Muscle of leg (tissue), 11 donors: ENCODE data around the gene DET1. TPM values are rescaled to one million over a fixed set of nuclear protein-coding genes. Genes with fewer than 3 reads are reported as not detected.
"Not testable (repeated sequence)": the region's sequence is repeated elsewhere in the genome, so short reads cannot be mapped to it uniquely, and the experiment has no call there.

Experiments
- DNase-seq: peaks from one replicate; pipeline ENCODE4 v3.0.0; 2013
- H3K27ac ChIP-seq: one replicate; pipeline ENCODE4 v1.5.1; 2013; ENCODE audit warnings: mild to moderate bottlenecking, low read length, control low read depth
- H3K27me3 ChIP-seq: one replicate; pipeline ENCODE4 v1.6.1; 2013; ENCODE audit warnings: low read length; ENCODE audit not compliant: control insufficient read depth, insufficient read depth
- H3K36me3 ChIP-seq: one replicate; pipeline ENCODE4 v1.6.1; 2013; ENCODE audit warnings: low read length; ENCODE audit not compliant: control insufficient read depth, insufficient read depth
- H3K4me1 ChIP-seq: one replicate; pipeline ENCODE4 v1.6.1; 2013; ENCODE audit warnings: low read length; ENCODE audit not compliant: control insufficient read depth, insufficient read depth
- H3K4me3 ChIP-seq: one replicate; pipeline ENCODE4 v1.5.1; 2013; ENCODE audit warnings: low read length, control low read depth
- H3K9me3 ChIP-seq: replicated peaks from 2 replicates; pipeline ENCODE4 v1.6.1; 2013; ENCODE audit warnings: low read depth, low read length; ENCODE audit not compliant: control insufficient read depth
- WGBS: methylation state at CpG from one replicate; pipeline ENCODE4 v1.1.5; 2013; ENCODE audit warnings: missing lambda C conversion rate; ENCODE audit not compliant: insufficient coverage; 5-methylcytosine and 5-hydroxymethylcytosine counted together
- polyA plus RNA-seq, 8 donors: library from polyadenylated mRNA; unstranded; fragments of 120-200 nt; gene quantifications; one replicate each; pipeline versions ENCODE4 v1.2.1 to v1.2.3, GENCODE V29; 2013; ENCODE audit warnings: inconsistent platforms in 1 of 8, low replicate concordance in 1 of 8; ENCODE audit not compliant: insufficient read length in 8 of 8, insufficient read depth in 1 of 8
- total RNA-seq: library from RNA; stranded (reverse); fragments of 120-200 nt; gene quantifications from one replicate; pipeline ENCODE4 v1.2.4, GENCODE V29; 2013

Gene DET1
- total and polyA plus RNA-seq, 9 donors, result 8.4 to 11.4 (median 9.8) TPM

DNA sequence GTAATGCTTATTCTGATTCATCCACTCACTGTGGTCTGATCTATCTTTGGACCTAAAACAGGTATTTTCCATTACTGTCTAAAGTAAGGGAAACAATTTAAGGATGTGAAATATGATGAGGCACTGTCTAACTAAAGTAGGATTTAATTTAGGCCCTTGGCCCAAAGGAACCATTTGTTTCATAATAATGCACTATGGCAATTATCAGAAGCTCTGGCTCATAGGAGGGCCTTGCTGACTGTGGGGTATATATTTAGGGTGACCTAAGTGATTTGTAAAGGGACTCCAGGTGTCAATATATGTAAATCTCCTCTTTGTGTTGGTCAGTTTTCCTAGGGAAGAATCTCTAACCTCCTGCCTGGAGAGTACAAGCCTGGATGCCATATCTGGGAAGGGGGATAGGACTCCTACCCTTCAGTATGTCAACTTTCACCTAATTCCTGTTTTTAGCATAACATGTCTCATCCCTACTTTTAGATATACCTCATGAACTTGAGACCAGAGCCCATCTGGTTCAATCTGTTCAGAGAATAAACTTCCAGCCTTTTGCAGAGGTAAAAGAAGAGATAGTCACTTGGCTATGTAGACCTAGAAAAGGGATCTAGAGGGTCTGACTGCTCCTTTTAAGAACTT is 20.1 kb downstream of the DET1 start:
- Histone ChIP-seq H3K4me3 (no peak overlapping the region), H3K4me1 (no peaks in the 10 kb centered on the region), H3K27me3 (no peaks in the 10 kb centered on the region), H3K36me3 (peaks cover 30% of the 10 kb centered on the region), H3K9me3 (no peaks in the 10 kb centered on the region), H3K27ac (no peak overlapping the region)
- DNase-seq, result no peak

DNA sequence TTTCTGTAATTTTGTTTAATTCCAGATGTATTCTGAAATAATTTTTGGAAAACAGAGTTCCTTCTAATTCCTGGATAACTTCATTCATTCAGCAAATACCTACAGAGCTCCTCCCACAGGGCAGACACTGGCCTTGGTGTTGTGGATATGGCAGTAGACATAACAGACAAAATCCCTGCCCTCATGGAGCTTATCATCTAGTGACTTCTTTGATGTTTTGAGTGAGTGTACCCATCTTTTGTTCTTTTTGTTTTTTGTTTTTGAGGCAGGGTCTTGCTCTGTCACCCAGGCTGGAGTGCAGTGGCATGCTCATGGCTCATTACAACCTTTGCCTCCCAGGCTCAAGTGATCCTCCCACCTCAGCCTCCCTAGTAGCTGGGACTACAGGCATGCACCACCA is 21.1 kb downstream of the DET1 start:
- no peaks in the 10 kb centered on the region for H3K27me3 ChIP-seq
- no peak overlapping the region for H3K27ac ChIP-seq
- H3K4me3 ChIP-seq, result no peak overlapping the region
- no peaks in the 10 kb centered on the region for H3K9me3 ChIP-seq
- no peak for DNase-seq
- peaks cover 20% of the 10 kb centered on the region for H3K36me3 ChIP-seq
- no peaks in the 10 kb centered on the region for H3K4me1 ChIP-seq

DNA sequence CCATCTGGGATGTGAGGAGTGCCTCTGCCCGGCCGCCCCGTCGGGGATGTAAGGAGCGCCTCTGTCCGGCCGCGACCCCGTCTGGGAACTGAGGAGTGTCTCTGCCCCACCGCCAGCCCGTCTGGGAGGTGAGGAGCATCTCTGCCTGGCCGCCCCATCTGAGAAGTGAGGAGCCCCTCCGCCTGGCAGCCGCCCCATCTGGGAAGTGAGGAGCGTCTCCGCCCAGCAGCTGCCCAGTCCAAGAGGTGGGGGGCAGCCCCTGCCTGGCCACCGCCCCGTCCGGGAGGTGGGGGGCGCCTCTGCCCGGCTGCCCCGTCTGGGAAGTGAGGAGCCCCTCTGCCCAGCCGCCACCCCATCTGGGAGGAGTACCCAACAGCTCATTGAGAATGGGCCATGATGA is 22.4 kb downstream of the DET1 start:
- H3K27me3 ChIP-seq, H3K4me3 ChIP-seq, H3K9me3 ChIP-seq, DNase-seq, H3K4me1 ChIP-seq, H3K27ac ChIP-seq: not testable (repeated sequence)
- peaks cover 11% of the 10 kb centered on the region for H3K36me3 ChIP-seq
- 95% methylated on average over 22 of the region's 23 CpGs for WGBS

DNA sequence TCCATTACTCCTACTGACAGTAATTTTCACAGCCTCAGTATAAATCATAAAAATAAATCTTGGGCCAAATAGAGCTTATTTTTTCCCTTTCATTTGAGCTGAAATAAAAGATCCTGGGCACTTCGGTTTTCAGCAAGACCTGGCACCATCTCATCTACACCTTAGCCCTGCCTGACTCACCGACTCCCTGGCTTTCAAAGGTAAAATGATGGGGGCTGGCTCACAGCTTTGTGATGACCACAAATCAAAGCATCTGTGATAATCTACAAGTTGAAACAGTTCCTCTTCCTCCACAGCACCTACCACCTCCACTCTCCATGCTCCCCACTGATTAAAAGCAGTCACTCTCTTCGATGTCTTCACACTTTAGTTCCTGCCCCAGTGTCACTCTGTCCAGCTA is 27.6 kb downstream of the DET1 start:
- Histone ChIP-seq H3K9me3 (no peaks in the 10 kb centered on the region), H3K36me3 (no peaks in the 10 kb centered on the region), H3K27ac (no peak overlapping the region), H3K4me3 (no peak overlapping the region), H3K4me1 (no peaks in the 10 kb centered on the region), H3K27me3 (no peaks in the 10 kb centered on the region)
- DNase-seq, result no peak
- WGBS, result 90% methylated on average over 3 of the region's 3 CpGs

DNA sequence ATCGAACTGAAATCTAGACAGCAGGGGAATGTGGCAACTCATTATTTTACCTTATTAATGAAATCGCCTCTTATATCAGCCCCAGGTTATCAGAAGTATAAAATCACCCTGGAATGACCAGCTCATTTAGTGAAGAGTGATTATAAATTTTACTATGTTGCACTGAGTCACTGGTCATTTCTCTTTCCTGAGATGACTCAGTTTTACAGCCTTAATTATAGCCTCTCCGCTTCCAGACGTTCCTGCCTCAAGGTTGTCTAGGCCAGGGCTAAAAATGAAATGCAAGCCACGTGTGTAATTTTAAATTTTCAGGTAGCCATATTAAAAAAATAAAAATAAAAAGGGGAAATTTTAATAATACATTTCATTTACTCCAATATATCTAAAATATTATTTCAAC is 33.3 kb downstream of the DET1 start:
- no peak for DNase-seq
- Histone ChIP-seq H3K4me3 (no peak overlapping the region), H3K27ac (no peak overlapping the region), H3K4me1 (no peaks in the 10 kb centered on the region), H3K9me3 (no peaks in the 10 kb centered on the region), H3K27me3 (no peaks in the 10 kb centered on the region), H3K36me3 (peaks cover 34% of the 10 kb centered on the region)
- no CpG with 5 or more reads among the region's 5 CpGs for WGBS

DNA sequence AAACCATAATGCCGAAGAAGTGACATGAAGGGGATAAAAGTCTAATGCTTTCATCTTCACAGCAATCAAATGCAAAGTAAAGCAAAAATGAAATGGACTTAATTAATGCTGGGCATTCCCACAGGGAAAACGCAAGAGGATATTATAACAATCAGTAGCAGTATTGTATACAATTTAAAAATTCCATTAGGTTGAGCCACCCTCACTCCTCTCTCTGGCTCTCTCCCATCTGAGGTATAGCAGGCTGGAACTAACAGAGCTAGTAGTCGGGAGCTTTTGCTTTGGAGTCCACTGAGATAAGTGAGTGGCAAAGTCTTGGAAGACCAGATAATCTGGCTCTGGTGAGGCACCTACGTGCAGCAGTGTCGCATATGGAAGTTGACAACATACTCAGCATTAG is 33.9 kb downstream of the DET1 start:
- DNase-seq, result no peak
- H3K36me3 ChIP-seq, result peaks cover 37% of the 10 kb centered on the region

DNA sequence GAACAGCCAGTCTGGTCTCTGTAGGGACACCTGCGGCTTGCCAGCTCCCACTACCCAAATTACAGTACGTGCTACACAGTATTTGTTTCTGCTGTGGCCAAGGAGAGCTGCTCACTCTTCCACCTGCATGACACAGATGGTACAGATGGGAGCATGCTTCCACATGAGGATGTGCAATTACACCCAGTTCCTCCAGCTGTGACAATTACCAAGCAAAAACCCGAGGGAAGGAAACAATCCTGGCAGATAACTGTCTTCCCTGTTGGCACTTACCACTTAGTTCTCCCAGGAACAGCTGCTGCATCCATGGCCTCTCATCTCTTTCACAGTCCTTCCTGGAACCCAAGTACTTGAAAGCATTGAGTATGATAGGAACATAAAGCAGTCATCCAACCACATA is 34.4 kb downstream of the DET1 start:
- H3K4me1 ChIP-seq, result no peaks in the 10 kb centered on the region
- WGBS, result 88% methylated on average over 3 of the region's 3 CpGs
- DNase-seq, result no peak
- H3K27me3 ChIP-seq, result no peaks in the 10 kb centered on the region
- H3K4me3 ChIP-seq, result no peak overlapping the region
- H3K9me3 ChIP-seq, result no peaks in the 10 kb centered on the region
- H3K36me3 ChIP-seq, result peaks cover 41% of the 10 kb centered on the region
- H3K27ac ChIP-seq, result no peak overlapping the region

More for the DNA sequence above, 33.9 kb downstream of the DET1 start:
- no peaks in the 10 kb centered on the region for H3K9me3 ChIP-seq
- no peak overlapping the region for H3K4me3 ChIP-seq
- H3K27ac ChIP-seq, result no peak overlapping the region
- 78% methylated on average over 3 of the region's 5 CpGs for WGBS
- no peaks in the 10 kb centered on the region for H3K4me1 ChIP-seq
- H3K27me3 ChIP-seq, result no peaks in the 10 kb centered on the region

DNA sequence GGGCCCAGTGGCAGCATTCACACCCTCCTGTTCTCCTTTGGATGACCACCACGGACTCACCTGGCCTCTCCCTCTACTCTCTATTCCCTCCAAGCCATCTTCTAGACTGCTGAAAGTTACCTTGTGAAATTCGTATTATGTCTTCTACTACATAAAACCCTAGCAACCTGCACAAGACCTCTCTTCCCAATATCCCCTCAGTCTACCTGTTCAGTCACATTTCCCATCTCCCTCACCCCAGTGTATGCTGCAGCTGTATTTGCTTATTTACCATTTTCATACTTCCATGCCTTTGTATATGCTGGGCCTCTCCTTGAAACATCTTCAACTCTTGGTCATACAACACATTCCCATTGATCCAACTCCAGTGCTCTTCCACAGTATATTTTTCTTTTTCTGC is 35.3 kb downstream of the DET1 start:
- Histone ChIP-seq H3K9me3 (no peaks in the 10 kb centered on the region), H3K27me3 (no peaks in the 10 kb centered on the region), H3K36me3 (peaks cover 45% of the 10 kb centered on the region), H3K4me3 (no peak overlapping the region), H3K4me1 (no peaks in the 10 kb centered on the region), H3K27ac (no peak overlapping the region)
- DNase-seq, result no peak
- 65% methylated on average over 2 of the region's 2 CpGs for WGBS

DNA sequence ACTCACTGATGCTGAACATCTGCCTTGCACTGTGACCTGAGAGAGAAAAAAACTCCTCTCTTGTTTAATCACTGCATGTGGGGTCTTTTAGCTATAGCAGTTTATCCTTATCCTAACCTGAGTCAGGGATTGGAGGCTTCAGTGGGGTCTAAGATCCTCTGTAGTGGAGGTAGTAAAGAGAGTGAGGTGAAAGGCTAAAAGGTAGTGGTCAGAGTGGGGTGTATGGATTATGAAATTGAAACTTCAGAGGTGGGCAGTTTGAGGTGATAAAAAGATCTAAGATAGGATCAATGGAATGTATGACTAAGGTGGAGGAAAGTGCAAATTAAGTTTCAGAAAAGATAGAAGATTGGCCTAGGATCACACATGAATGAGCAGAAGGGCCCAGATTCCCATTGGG is 36.5 kb downstream of the DET1 start:
- DNase-seq, result no peak
- no peaks in the 10 kb centered on the region for H3K4me1 ChIP-seq
- H3K27ac ChIP-seq, result no peak overlapping the region
- peaks cover 51% of the 10 kb centered on the region for H3K36me3 ChIP-seq
- H3K4me3 ChIP-seq, result no peak overlapping the region
- H3K9me3 ChIP-seq, result no peaks in the 10 kb centered on the region
- H3K27me3 ChIP-seq, result no peaks in the 10 kb centered on the region

DNA sequence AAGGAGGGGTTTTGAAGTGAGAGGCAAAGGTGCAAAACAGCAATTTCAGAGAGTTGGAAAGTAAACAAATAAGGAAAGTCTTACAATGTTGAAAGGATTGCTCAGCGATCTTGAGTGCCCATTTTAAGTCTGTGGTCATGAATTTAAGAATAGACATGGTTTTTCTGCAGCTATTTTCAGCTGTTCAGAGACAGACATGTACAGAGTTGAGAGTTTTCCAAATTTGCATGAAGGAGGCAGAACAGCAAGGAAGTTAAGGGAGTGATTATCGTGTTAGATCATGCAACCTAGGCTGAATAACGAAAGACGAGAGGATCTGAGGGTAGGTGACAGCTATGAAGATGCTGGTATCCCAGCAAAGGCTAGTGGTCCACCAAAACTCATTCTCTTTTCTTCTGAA is 37.2 kb downstream of the DET1 start:
- Histone ChIP-seq H3K36me3 (peaks cover 55% of the 10 kb centered on the region), H3K9me3 (no peaks in the 10 kb centered on the region), H3K4me3 (no peak overlapping the region), H3K27ac (no peak overlapping the region), H3K27me3 (no peaks in the 10 kb centered on the region), H3K4me1 (no peaks in the 10 kb centered on the region)
- 90% methylated on average over 2 of the region's 4 CpGs for WGBS
- no peak for DNase-seq

DNA sequence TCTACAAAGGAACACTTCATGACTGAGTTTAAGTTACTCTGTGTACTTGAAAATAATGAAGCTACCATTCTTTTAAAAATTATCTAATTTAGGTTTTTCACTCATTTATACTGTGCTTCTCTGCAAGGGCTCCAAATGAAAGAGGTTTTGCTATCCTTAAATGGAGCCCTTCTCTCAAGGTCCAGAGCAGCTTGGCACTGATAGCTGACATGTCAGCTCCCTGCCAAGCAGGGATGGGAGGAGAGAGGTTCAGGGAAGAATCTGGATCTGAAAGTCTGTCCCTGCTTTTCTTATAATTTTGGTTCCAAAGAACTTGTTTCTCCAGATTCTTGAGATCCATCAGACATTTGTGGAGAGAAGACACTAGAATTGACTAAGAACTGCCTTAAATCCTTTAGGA is 39.9 kb downstream of the DET1 start:
- no peaks in the 10 kb centered on the region for H3K4me1 ChIP-seq
- no peak overlapping the region for H3K27ac ChIP-seq
- H3K27me3 ChIP-seq, result no peaks in the 10 kb centered on the region
- H3K9me3 ChIP-seq, result no peaks in the 10 kb centered on the region
- peaks cover 62% of the 10 kb centered on the region for H3K36me3 ChIP-seq
- no peak overlapping the region for H3K4me3 ChIP-seq
- DNase-seq, result no peak
